ENCODE results near the gene ADAMTS14. TPM values are rescaled to one million over a fixed set of nuclear protein-coding genes. Genes with fewer than 3 reads are reported as not detected.

ADAMTS14 gene
- polyA plus RNA-seq, 3 donors = 0.05 TPM; not detected in 2

GRCh38 chr10:70761031-70761601, 88.8 kb downstream of the ADAMTS14 start:
- H3K4me1 ChIP-seq (ENCODE audit: control insufficient read depth in 1 of 2, insufficient read depth in 2 of 2, low read length in 2 of 2) = peaks cover 10 to 15% of the 10 kb centered on the region in 2 donors
- no peak overlapping the region for H3K9ac ChIP-seq (ENCODE audit: insufficient read depth, low read length, poor library complexity, severe bottlenecking)
- H3K27me3 ChIP-seq (ENCODE audit: control insufficient read depth in 2 of 2, insufficient read depth in 2 of 2, low read length in 2 of 2) = no peaks in the 10 kb centered on the region
- TF ChIP-seq CTCF (IDR thresholded peaks at IDR 0.05) = no peak
- no peak overlapping the region for H3K4me2 ChIP-seq (replicated peaks; ENCODE audit: extremely low read depth, low read length, poor library complexity, severe bottlenecking)
- peaks cover 6 to 9% of the 10 kb centered on the region in 2 donors for H3K9me3 ChIP-seq (replicated peaks in 1 of 2; ENCODE audit: control insufficient read depth in 1 of 2, insufficient read depth in 1 of 2, low read length in 2 of 2)
- 100% methylated on average over 7 of the region's 7 CpGs for WGBS (ENCODE audit: insufficient coverage)
- peaks cover 21% of the 10 kb centered on the region for H3K4me1 Mint-ChIP-seq
- H3K79me2 ChIP-seq (ENCODE audit: insufficient read depth, low read length) = no peaks in the 10 kb centered on the region
- no peak for DNase-seq
- no peak overlapping the region for H3K27ac ChIP-seq (ENCODE audit: low read depth in 1 of 2, low read length in 2 of 2)
- intact Hi-C loops (cut with micrococcal nuclease) = no loop called here
- H3K27me3 Mint-ChIP-seq (ENCODE audit: low read depth in 3 of 3) = peaks cover 0 to 4% (median 2%) of the 10 kb centered on the region in 3 donors
- H4K20me1 ChIP-seq (ENCODE audit: insufficient read depth, low read length) = no peaks in the 10 kb centered on the region
- H3K36me3 ChIP-seq (replicated peaks in 1 of 2; ENCODE audit: control insufficient read depth in 1 of 2, insufficient read depth in 2 of 2, low read length in 2 of 2) = no peaks in the 10 kb centered on the region
- H3K27ac Mint-ChIP-seq = peak overlapping the region in 1 of 7 donors; percentile 40
- no peak overlapping the region for H3K4me3 Mint-ChIP-seq
- H3K36me3 Mint-ChIP-seq = no peaks in the 10 kb centered on the region
- no peak overlapping the region for H3K4me3 ChIP-seq (replicated peaks in 1 of 3; ENCODE audit: low read depth in 2 of 3, low read length in 3 of 3)
- H3K9me3 Mint-ChIP-seq = peaks cover 3 to 9% (median 6%) of the 10 kb centered on the region in 7 donors
- H2AFZ ChIP-seq (ENCODE audit: insufficient read depth, low read depth, low read length, poor library complexity, severe bottlenecking) = no peak overlapping the region

- Histone ChIP-seq H3K79me2 (ENCODE audit: insufficient read depth, low read length) (no peaks in the 10 kb centered on the region), H3K27ac (ENCODE audit: low read depth in 1 of 2, low read length in 2 of 2) (no peak overlapping the region), H3K4me3 (replicated peaks in 1 of 3; ENCODE audit: low read depth in 2 of 3, low read length in 3 of 3) (no peak overlapping the region), H4K20me1 (ENCODE audit: insufficient read depth, low read length) (no peaks in the 10 kb centered on the region), H3K36me3 (replicated peaks in 1 of 2; ENCODE audit: control insufficient read depth in 1 of 2, insufficient read depth in 2 of 2, low read length in 2 of 2) (no peaks in the 10 kb centered on the region), H3K9ac (ENCODE audit: insufficient read depth, low read length, poor library complexity, severe bottlenecking) (no peak overlapping the region), H3K27me3 (ENCODE audit: control insufficient read depth in 2 of 2, insufficient read depth in 2 of 2, low read length in 2 of 2) (no peaks in the 10 kb centered on the region), H3K4me1 (ENCODE audit: control insufficient read depth in 1 of 2, insufficient read depth in 2 of 2, low read length in 2 of 2) (peaks cover 10 to 15% of the 10 kb centered on the region in 2 donors), H2AFZ (ENCODE audit: insufficient read depth, low read depth, low read length, poor library complexity, severe bottlenecking) (no peak overlapping the region), H3K9me3 (replicated peaks in 1 of 2; ENCODE audit: control insufficient read depth in 1 of 2, insufficient read depth in 1 of 2, low read length in 2 of 2) (peaks cover 10 to 13% of the 10 kb centered on the region in 2 donors), H3K4me2 (replicated peaks; ENCODE audit: extremely low read depth, low read length, poor library complexity, severe bottlenecking) (no peak overlapping the region)
- DNase-seq = no peak
- Mint-ChIP-seq H3K36me3 (peaks cover 0 to 2% of the 10 kb centered on the region in 2 donors), H3K27ac (peak overlapping the region in 2 of 7 donors; percentile 40 to 46), H3K4me3 (peak overlapping the region in 1 of 2 donors; percentile 27), H3K9me3 (peaks cover 9 to 16% (median 12%) of the 10 kb centered on the region in 7 donors), H3K4me1 (peaks cover 21% of the 10 kb centered on the region), H3K27me3 (ENCODE audit: low read depth in 3 of 3) (peaks cover 0 to 4% (median 1%) of the 10 kb centered on the region in 3 donors)
- WGBS (ENCODE audit: insufficient coverage) = 78% methylated on average over 6 of the region's 10 CpGs
- intact Hi-C loops (cut with micrococcal nuclease) = no loop called here
- TF ChIP-seq CTCF (IDR thresholded peaks at IDR 0.05) = no peak
Measured at GRCh38 chr10:70761727-70762350, 89.5 kb downstream of the ADAMTS14 start.
